ENCODE results near the gene NCOA6.
"Not testable (repeated sequence)": the region's sequence is repeated elsewhere in the genome, so short reads cannot be mapped to it uniquely, and the experiment has no call there.

Gene NCOA6

GRCh38 chr20:34772437-34772836, 53.0 kb downstream of the NCOA6 start:
- peak; percentile 8 for DNase-seq

- no peak for DNase-seq
These were observed 53.8 kb downstream of the NCOA6 start for GRCh38 chr20:34771680-34772081.

DNA sequence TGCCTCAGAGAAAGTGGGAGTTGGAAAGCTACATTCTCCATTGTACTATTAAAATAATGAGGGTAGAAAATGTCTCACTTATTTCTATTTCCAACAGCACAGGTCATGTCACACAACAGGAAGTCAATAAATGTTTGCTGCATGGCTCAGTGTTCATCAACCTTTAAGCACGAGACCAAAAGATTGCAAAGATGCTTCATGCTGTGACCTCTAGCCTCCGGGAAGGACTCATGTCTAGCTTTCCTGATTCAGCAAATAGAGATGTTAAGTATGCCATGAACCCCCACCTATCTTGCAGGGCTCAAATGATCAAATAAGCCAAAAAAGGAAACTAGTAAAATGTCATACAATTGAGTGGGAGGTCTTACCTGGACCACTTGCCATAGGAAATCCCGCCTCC, 57.4 kb downstream of the NCOA6 start:
- DNase-seq = no peak

DNA sequence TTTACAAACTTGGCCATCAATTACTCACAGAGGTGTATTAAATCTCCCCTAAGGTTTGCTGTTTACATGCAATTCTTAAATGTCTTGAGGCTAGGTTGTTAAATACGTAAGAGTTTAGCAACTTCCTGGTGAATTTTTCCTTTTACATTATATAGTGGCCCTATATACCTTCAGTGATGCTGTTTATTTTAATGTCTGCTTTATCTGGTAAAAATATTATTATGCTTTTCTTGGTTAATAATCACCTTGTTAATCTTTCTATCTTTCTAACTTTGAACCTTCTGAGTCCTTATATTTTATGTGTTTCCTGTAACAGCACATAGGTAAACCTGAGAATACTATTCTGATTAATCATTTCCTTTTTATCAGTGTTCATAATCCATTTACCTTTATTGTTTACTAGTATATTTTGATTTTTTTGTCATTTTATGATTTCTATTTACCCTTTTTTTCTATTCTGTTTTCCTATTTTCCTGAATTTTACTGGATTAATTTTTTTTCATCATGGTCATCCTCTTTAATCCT, 63.4 kb downstream of the NCOA6 start:
- DNase-seq = no peak

DNA sequence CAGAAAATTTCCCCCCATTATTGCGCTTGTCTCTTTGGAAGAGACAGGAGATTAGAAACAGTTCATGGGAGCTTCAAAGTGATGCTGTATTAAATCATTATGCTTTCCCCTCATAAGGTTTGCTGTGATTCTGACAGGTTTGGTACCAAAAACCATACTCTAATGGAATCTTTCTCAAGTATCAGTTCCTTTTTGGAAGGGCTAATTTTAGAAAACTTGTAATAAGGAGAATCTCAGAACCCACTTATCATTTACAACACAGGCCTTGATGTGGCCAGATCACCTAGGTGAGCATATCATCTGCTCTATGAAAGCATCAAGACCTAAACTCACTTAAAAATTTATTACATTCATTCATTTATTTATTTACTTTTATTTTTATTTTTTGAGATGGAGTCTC, 70.1 kb downstream of the NCOA6 start:
- DNase-seq = no peak

DNA sequence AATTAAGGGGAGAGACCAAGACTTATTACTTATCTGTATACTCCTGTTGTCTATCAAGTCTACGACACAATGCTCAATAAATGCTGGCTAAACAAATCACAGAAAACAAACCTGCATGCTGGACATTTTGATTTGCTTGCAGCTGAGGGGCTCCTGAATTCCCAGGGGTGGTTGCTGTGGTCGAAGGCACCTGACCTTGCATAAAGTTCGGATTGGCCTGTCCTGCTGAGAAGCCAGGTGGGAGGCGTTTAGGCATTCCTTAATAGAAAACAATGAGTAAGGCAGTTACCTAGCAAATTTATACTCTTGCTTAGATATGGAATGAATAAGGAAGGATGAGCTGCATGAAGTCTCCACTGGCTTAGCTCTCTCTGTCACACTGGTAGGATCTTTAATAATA, 70.8 kb downstream of the NCOA6 start:
- no peak for DNase-seq

DNA sequence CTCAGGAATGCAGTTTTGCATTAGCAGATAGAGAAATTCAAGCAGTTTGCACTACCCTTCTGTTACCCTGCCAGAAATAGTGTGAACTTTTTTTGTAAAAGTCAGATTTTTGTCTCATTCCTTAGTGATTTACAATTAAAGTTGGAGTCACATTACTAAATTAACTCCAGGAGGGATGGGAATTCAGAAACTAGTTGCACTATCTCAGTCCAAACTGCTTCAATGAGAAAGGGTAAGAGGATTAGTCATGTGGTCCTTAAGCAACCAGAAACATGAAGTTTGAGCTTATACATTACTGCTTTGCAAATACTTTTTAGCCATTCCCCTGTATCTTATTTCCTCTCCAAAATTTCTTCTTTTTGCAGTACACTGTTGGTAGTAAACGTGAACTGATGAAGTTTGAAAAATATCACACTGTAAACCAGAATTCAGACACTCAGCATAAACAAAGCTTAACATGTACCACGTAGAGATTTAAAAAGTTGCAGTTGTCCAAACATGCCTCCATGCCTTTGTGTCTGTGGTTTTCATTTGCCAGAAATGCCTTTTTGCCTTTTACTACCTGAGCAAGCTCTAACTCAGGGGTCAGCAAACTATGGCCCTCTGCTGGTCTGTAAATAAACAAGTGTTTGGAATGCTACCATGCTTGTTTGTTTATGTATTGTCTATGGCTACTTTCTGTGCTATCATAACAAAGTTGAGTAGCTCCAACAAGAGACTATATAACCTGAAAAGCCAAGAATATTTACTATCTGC, 71.6 kb downstream of the NCOA6 start:
- DNase-seq = no peak

GRCh38 chr20:34751453-34751852, 74.0 kb downstream of the NCOA6 start:
- no peak for DNase-seq

- no peak for DNase-seq
These were observed 75.0 kb downstream of the NCOA6 start for GRCh38 chr20:34750484-34750883.

DNA sequence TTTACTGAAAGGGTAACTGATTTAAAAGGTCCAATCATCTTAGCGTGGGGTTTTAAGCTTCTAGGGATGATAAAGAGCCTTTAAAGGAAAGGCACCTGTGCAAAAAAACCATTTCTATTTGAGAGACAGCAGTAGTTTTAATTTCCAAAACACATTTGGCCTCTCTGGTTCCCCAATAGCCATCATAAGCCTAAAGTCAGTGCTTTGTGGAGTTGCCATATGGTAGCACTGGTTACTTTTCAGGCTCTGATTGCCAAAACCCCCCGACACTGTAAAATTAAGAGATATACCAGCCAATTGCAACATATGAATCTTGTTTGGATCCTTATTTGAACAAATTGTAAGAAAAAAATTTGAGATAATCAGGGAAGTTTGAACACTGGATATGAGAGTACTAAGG, 76.7 kb downstream of the NCOA6 start:
- DNase-seq = no peak

GRCh38 chr20:34747479-34747878, 78.0 kb downstream of the NCOA6 start:
- no peak for DNase-seq

DNA sequence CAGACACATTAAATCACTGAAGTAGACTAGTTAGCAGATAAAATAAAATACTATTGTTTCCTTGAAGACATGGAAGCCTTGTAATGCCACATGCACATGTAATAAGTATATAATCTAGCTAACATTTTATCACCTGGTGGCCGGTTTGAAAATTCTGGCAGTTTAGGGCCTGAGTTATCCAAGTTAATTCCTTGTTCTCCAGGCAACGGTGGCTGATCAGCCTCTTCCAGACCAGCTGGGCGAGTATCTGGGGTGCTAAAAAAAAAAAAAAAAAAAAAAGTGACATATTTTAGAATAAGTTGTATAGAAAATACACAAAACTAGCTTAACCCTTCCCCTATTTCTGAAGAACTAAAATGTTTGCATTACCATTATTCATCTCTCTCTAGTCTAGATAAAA, 78.8 kb downstream of the NCOA6 start:
- DNase-seq = no peak

- no peak for DNase-seq
These were observed 80.6 kb downstream of the NCOA6 start for GRCh38 chr20:34744847-34745246.

DNA sequence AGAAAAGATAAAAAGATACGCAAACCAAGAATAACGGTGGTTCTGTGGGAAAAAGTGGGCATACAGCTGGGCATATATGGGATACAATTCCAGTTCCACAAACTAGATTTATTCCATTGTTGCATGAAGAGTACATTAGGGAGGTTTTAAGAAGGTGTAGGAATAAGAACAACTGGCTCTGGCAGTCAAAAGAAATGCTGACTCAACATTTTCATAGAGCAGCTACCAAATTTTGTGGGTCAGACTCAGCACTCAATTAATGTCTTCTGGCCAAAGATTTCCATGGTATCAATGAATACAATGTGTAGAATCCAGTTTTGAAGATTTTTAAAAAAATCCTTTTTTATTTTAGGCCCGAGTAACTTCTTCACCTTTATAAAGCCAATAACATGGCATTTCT, 81.1 kb downstream of the NCOA6 start:
- no peak for DNase-seq

DNA sequence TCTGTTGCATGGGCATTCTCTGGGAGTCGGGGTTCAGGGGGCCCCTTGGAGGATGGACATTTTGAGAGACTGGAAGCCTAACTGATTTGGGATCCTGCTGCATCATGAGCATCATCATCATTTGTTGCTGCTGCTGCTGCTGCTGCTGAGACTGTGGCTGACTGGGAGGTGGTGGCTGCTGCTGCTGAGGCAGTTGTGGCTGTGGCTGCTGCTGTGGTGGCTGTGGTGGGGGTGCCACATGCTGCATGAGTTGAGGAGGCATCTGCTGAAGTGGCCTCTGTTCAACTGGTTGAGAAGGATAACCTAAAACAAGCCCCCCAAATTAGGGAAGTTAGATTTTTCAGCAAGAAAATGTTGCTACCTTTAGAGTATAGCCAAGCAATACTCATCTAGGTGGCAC, 82.4 kb downstream of the NCOA6 start:
- DNase-seq = no peak

DNA sequence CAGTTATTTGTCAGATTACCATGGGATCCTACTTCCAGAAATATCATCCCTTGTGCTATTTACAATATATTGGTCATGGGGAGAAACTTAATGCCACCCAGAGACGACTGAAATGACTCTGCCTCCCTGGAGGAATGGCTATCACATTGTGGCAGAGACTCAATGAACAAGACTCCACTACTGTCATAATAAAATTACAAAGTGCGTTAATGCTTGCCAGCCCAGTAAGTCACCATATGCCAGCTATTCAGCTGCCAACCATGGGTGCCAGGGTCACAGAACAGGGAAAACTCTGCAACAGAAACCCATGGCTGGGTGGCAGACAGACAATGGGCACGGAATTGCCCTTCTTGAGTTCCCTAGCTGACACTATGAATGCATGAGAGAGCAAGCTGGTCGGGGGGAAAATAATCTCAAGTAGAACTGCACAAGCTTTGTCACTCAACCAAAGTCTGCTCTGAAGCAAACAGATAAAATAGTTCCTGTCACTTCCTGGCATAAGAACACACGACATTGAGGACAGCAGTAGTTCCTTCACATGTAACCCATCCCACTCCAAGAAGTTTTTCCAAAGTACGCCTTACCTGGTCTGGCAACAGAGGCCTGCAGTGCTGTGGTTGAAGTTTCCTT, 89.2 kb downstream of the NCOA6 start:
- no peak for DNase-seq

DNA sequence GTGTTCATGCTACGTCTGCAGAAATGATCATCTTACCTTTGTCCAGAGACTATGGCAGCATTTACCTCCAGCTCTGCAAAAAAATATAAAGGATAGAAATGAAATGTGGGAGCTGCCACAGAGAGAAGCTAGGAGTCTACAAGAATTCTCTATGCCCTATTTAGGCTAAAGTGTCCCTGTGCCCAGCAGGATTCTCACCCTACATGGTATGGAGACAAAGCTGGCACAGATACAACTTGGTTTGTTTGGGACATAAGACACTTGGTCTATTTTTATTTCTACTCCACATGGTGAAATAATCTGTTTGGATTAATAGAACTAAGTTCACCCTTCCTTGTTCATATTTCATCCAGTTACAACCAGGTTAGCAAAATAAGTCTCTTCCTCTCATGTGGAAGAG, 92.9 kb downstream of the NCOA6 start:
- DNase-seq = no peak

GRCh38 chr20:34729416-34729815, 96.0 kb downstream of the NCOA6 start:
- no peak for DNase-seq

DNA sequence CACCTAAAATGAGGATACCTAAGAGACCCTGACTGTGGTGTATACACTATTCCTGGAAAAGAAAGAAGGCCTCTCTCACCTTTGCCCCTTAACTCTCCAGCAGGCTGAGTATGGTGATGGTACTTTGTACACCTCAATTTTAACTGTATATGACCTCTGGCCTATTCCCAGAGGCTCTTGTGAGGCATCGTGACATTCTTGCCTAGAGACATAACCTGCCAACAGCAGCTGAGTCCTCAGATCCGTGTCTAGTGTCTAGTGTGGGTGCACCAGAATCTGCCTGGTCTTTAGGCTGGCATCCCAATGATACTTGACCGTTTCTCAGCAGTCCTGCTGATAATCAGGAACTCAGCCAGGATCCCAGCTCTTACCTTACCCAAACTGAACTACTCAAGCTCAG, 101.3 kb downstream of the NCOA6 start:
- no peak for DNase-seq

GRCh38 chr20:34722560-34722959, 102.9 kb downstream of the NCOA6 start:
- DNase-seq = not testable (repeated sequence)

DNA sequence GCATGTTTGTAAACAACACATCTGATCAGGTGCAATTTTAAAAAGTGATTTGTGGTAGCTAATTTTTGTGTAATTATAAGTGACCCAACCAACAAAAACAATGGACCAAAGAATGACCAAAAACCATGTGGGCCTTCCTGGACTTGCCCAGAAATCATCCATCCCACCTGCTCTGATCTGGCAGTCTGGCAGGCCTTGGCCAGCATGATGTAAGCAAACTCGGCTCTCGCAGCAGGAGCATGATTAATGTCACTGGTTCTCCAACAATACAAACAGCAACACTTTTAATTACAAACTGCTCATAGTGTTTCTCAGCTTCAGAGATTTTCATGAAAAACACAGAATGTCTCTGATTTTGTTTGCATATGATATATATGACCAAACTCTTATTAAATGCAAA, 105.2 kb downstream of the NCOA6 start:
- no peak for DNase-seq

GRCh38 chr20:34719242-34720017, 106.0 kb downstream of the NCOA6 start:
- DNase-seq = not testable (repeated sequence)

GRCh38 chr20:34717230-34718095, 108.0 kb downstream of the NCOA6 start:
- no peak for DNase-seq
